HUES48 (cell line): ENCODE results near the gene PALB2.

ENCODE experiments used
- H3K27ac ChIP-seq: one replicate; pipeline ENCODE4 v1.7.0; 2013; ENCODE audit warnings: low read depth, low read length, inconsistent platforms
- H3K27me3 ChIP-seq: 2 replicates; pipeline ENCODE4 v1.6.1; 2013; ENCODE audit warnings: mild to moderate bottlenecking, low read length; ENCODE audit not compliant: control insufficient read depth, insufficient read depth
- H3K36me3 ChIP-seq: 2 replicates; pipeline ENCODE4 v1.6.1; 2013; ENCODE audit warnings: low read length; ENCODE audit not compliant: control insufficient read depth, insufficient read depth
- H3K4me1 ChIP-seq: 2 replicates; pipeline ENCODE4 v1.6.1; 2013; ENCODE audit warnings: mild to moderate bottlenecking, low read length; ENCODE audit not compliant: control insufficient read depth, insufficient read depth
- H3K4me3 ChIP-seq: 2 replicates; pipeline ENCODE4 v1.5.1; 2013; ENCODE audit warnings: mild to moderate bottlenecking, low read depth, low read length
- H3K9ac ChIP-seq: 2 replicates; pipeline ENCODE4 v1.6.1; 2013; ENCODE audit warnings: mild to moderate bottlenecking, low read depth, low read length, moderate library complexity
- H3K9me3 ChIP-seq: 2 replicates; pipeline ENCODE4 v1.6.1; 2013; ENCODE audit warnings: low read length; ENCODE audit not compliant: control insufficient read depth, insufficient read depth

Gene PALB2

GRCh38 chr16:23579371-23579770, 61.7 kb downstream of the PALB2 start:
- H3K27me3 ChIP-seq, result no peaks in the 10 kb centered on the region
- H3K9ac ChIP-seq, result no peak overlapping the region
- no peak overlapping the region for H3K27ac ChIP-seq
- peaks cover 48% of the 10 kb centered on the region for H3K36me3 ChIP-seq
- H3K4me1 ChIP-seq, result no peaks in the 10 kb centered on the region
- no peaks in the 10 kb centered on the region for H3K9me3 ChIP-seq
- H3K4me3 ChIP-seq, result no peak overlapping the region

- H3K9ac ChIP-seq, result no peak overlapping the region
- H3K9me3 ChIP-seq, result no peaks in the 10 kb centered on the region
- H3K4me3 ChIP-seq, result no peak overlapping the region
- no peaks in the 10 kb centered on the region for H3K27me3 ChIP-seq
- H3K4me1 ChIP-seq, result no peaks in the 10 kb centered on the region
- no peak overlapping the region for H3K27ac ChIP-seq
- H3K36me3 ChIP-seq, result peaks cover 54% of the 10 kb centered on the region
Measured at GRCh38 chr16:23578101-23578830, 62.8 kb downstream of the PALB2 start.

- Histone ChIP-seq H3K27ac (no peak overlapping the region), H3K4me3 (no peak overlapping the region), H3K36me3 (peaks cover 61% of the 10 kb centered on the region), H3K9me3 (no peaks in the 10 kb centered on the region), H3K9ac (no peak overlapping the region), H3K27me3 (no peaks in the 10 kb centered on the region), H3K4me1 (no peaks in the 10 kb centered on the region)
Measured at GRCh38 chr16:23577493-23577892, 63.6 kb downstream of the PALB2 start.

DNA sequence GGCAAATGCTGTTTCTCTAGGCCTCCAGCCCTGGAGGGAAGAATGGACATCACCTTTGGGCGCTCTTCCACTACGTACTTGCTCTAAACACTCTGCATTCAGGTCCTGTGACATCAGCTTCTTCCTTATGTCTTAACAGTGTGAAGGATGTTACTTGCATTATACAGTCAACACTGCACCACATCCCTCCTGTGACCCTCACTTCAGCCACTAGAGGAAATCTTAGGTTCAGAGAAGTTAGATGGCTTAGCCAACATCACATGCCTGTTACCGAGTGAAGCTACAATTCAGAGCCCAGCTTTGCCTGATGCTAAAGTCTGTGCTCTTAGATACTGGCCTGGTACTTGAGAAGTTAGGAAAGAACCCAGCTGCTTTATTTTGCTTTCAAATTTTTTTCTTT, 65.3 kb downstream of the PALB2 start:
- Histone ChIP-seq H3K27me3 (no peaks in the 10 kb centered on the region), H3K4me1 (no peaks in the 10 kb centered on the region), H3K9ac (no peak overlapping the region), H3K9me3 (no peaks in the 10 kb centered on the region), H3K27ac (no peak overlapping the region), H3K4me3 (no peak overlapping the region), H3K36me3 (peaks cover 64% of the 10 kb centered on the region)

DNA sequence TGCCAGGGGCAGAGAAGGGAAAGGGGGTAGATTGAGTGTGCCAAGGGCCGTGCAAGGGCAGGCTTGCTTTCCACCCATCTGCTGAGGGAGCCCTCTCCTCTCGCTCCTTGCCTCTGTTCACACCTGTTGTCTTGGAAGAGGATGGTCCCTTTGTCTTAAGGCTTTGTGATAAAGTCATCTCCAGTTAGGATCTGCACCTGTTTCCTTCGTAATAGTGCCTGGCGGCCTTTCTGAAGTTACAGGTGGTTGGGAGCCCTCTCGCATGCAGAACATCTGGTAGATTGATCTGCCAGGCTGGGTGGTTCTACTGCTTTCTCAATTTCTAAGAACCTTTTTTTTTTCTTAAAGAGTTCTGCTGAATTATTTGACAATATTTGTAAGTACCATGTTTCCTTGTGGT, 67.3 kb downstream of the PALB2 start:
- Histone ChIP-seq H3K27me3 (no peaks in the 10 kb centered on the region), H3K9ac (no peak overlapping the region), H3K36me3 (peaks cover 68% of the 10 kb centered on the region), H3K9me3 (no peaks in the 10 kb centered on the region), H3K4me1 (no peaks in the 10 kb centered on the region), H3K4me3 (no peak overlapping the region), H3K27ac (no peak overlapping the region)

GRCh38 chr16:23572394-23572793, 68.7 kb downstream of the PALB2 start:
- Histone ChIP-seq H3K9me3 (no peaks in the 10 kb centered on the region), H3K4me3 (no peak overlapping the region), H3K4me1 (no peaks in the 10 kb centered on the region), H3K9ac (no peak overlapping the region), H3K27ac (no peak overlapping the region), H3K27me3 (no peaks in the 10 kb centered on the region), H3K36me3 (peaks cover 75% of the 10 kb centered on the region)

- H3K36me3 ChIP-seq, result peaks cover 80% of the 10 kb centered on the region
- H3K9ac ChIP-seq, result no peak overlapping the region
- H3K27me3 ChIP-seq, result no peaks in the 10 kb centered on the region
- no peak overlapping the region for H3K4me3 ChIP-seq
- H3K9me3 ChIP-seq, result no peaks in the 10 kb centered on the region
- no peak overlapping the region for H3K27ac ChIP-seq
- H3K4me1 ChIP-seq, result no peaks in the 10 kb centered on the region
Measured at GRCh38 chr16:23571895-23572294, 69.2 kb downstream of the PALB2 start.

DNA sequence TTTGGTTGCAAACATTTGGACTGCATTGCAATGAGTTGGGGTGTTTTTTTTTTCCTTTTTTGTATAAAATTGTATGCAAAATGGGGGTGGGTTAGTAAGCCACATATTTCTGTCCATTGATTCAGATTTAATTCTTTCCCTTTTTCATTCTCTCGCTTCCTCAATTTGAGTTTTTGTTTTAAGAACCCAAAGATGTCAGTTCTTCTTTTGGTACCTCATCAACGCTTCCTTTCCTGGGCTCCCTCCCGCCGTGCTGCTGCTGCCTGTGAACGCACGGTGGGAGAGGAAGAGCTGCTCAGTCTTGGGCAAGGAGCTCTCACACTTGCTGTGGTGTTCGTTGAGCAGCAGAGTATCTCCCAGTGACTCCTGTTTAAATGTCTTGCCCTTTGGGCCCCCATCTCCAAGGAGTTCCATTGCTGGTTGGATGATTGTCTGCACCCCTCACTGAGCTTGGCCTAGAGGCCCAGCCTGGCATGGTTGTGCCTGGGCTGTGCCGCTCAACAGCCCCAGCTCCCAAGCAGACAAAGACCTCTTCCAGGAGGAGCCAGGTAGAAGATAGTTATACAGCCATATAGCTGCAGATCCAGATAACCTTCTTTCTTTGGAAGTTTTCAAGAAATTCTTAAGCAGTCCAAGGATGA, 70.0 kb downstream of the PALB2 start:
- H3K27ac ChIP-seq, result no peak overlapping the region
- no peak overlapping the region for H3K9ac ChIP-seq
- H3K9me3 ChIP-seq, result no peaks in the 10 kb centered on the region
- no peak overlapping the region for H3K4me3 ChIP-seq
- no peaks in the 10 kb centered on the region for H3K27me3 ChIP-seq
- no peaks in the 10 kb centered on the region for H3K4me1 ChIP-seq
- peaks cover 87% of the 10 kb centered on the region for H3K36me3 ChIP-seq

- Histone ChIP-seq H3K9me3 (no peaks in the 10 kb centered on the region), H3K27ac (no peak overlapping the region), H3K4me1 (no peaks in the 10 kb centered on the region), H3K27me3 (no peaks in the 10 kb centered on the region), H3K9ac (no peak overlapping the region), H3K4me3 (no peak overlapping the region), H3K36me3 (peaks cover 97% of the 10 kb centered on the region)
Measured at GRCh38 chr16:23567602-23568001, 73.5 kb downstream of the PALB2 start.

GRCh38 chr16:23566724-23567123, 74.4 kb downstream of the PALB2 start:
- H3K36me3 ChIP-seq, result peaks cover 97% of the 10 kb centered on the region
- H3K9me3 ChIP-seq, result no peaks in the 10 kb centered on the region
- H3K4me1 ChIP-seq, result no peaks in the 10 kb centered on the region
- H3K4me3 ChIP-seq, result no peak overlapping the region
- no peaks in the 10 kb centered on the region for H3K27me3 ChIP-seq
- no peak overlapping the region for H3K27ac ChIP-seq
- no peak overlapping the region for H3K9ac ChIP-seq

- H3K9ac ChIP-seq, result no peak overlapping the region
- no peaks in the 10 kb centered on the region for H3K27me3 ChIP-seq
- peaks cover 97% of the 10 kb centered on the region for H3K36me3 ChIP-seq
- no peaks in the 10 kb centered on the region for H3K9me3 ChIP-seq
- no peaks in the 10 kb centered on the region for H3K4me1 ChIP-seq
- no peak overlapping the region for H3K4me3 ChIP-seq
- H3K27ac ChIP-seq, result no peak overlapping the region
Measured at GRCh38 chr16:23564575-23565363, 76.3 kb downstream of the PALB2 start.
